Ovary (tissue), 3 donors: ENCODE measurements around the gene UBTD1.

Experiments
- CTCF ChIP-seq, 3 donors: fragments of 450-650 bp in 2 of 3; fragments of 200-600 bp in 1 of 3; IDR thresholded peaks; one replicate each; pipeline versions ENCODE4 v1.5.1 to v1.8.0; 2016 to 2022; ENCODE audit warnings: antibody characterized with exemption in 3 of 3, mild to moderate bottlenecking in 1 of 3
- EP300 ChIP-seq: sonication (generic); formaldehyde crosslinking; IDR thresholded peaks from one replicate; pipeline ENCODE4 v1.6.1; 2017; ENCODE audit warnings: antibody characterized with exemption
- donor health status: DM: no; HTN: no; CAD: no.

GRCh38 chr10:97573021-97573420, 74.3 kb downstream of the UBTD1 start:
- TF ChIP-seq EP300: no peak
- TF ChIP-seq CTCF (IDR thresholded peaks at IDR 0.05): no peak
